ENCODE data around the gene IL17B. TPM values are rescaled to one million over a fixed set of nuclear protein-coding genes. Genes with fewer than 3 reads are reported as not detected.

IL17B gene
- total and polyA plus RNA-seq, 2 of the 13 experiments (the other 11 are each of a cell fraction or from before 2014, with no cell fraction given): 0.29 to 2.6 TPM

GRCh38 chr5:149357370-149358293 is 21.5 kb downstream of the IL17B start, which contains the start of gene PCYOX1L (continued):
- TF ChIP-seq ARID4A (CRISPR knock-in tag; IDR thresholded peaks at IDR 0.05; ENCODE audit: borderline replicate concordance) (peak; percentile 53; the same call in 1 of the 2 replicates), MIER3 (CRISPR knock-in tag; IDR thresholded peaks at IDR 0.05; ENCODE audit: borderline replicate concordance) (no peak), ATF7 (IDR thresholded peaks at IDR 0.05) (no peak), ATF7 (CRISPR knock-in tag; IDR thresholded peaks at IDR 0.05) (no peak), RFXANK (CRISPR knock-in tag; IDR thresholded peaks at IDR 0.05) (no peak), ZNF770 (CRISPR knock-in tag; IDR thresholded peaks at IDR 0.05) (no peak), ZNF687 (CRISPR knock-in tag; IDR thresholded peaks at IDR 0.05) (peak; percentile 88), DMTF1 (CRISPR knock-in tag; IDR thresholded peaks at IDR 0.05) (no peak), ZNF616 (CRISPR knock-in tag; IDR thresholded peaks at IDR 0.05; ENCODE audit: low read depth) (0 out of 2 replicates have a peak, but pooled peaks have one; percentile 47), AFF4 (CRISPR knock-in tag; IDR thresholded peaks at IDR 0.05) (no peak)
